WTC11 (cell line): ENCODE measurements around the gene PNMA3. TPM values are rescaled to one million over a fixed set of nuclear protein-coding genes. Genes with fewer than 3 reads are reported as not detected.

Experiments used
- ATAC-seq: fragments of 200-7000 bp; cut with Tn5 transposase; 2 replicates; pipeline ENCODE4 v1.10.0; 2021; ENCODE audit warnings: mild to moderate bottlenecking, moderate library complexity
- CTCF ChIA-PET: fragments of 300-600 bp; sonication (Branson Sonifier 250); formaldehyde crosslinking; loops from one replicate; lab custom pipeline; 2021; ENCODE audit warnings: antibody characterized with exemption; lab: Charles Lee
- POLR2A ChIA-PET: fragments of 350-600 bp; sonication (Branson Sonifier 250); formaldehyde crosslinking; loops from one replicate; lab custom pipeline; 2021; ENCODE audit warnings: antibody characterized with exemption; lab: Charles Lee
- DNase-seq: peaks from one replicate; pipeline ENCODE4 v3.0.0; 2021; ENCODE audit warnings: low spot score
- H3K27ac Mint-ChIP-seq: 2 replicates; pipeline ENCODE4 v1.8.0; 2021; ENCODE audit warnings: mixed read lengths
- H3K27me3 Mint-ChIP-seq: 2 replicates; pipeline ENCODE4 v1.8.0; 2021; ENCODE audit warnings: low read depth, mild to moderate bottlenecking, moderate library complexity, mixed read lengths
- H3K36me3 Mint-ChIP-seq: 2 replicates; pipeline ENCODE4 v1.8.0; 2021; ENCODE audit warnings: mixed read lengths
- H3K4me1 Mint-ChIP-seq: 2 replicates; pipeline ENCODE4 v1.8.0; 2022; ENCODE audit warnings: mixed read lengths
- H3K4me3 Mint-ChIP-seq: 2 replicates; pipeline ENCODE4 v1.8.0; 2021; ENCODE audit warnings: mild to moderate bottlenecking, moderate library complexity, mixed read lengths
- H3K9me3 Mint-ChIP-seq: 2 replicates; pipeline ENCODE4 v1.8.0; 2021; ENCODE audit warnings: mixed read lengths
- ATF1 ChIP-seq: sonication (generic); formaldehyde crosslinking; IDR thresholded peaks from 2 replicates; pipeline ENCODE4 v1.8.1; 2023; ENCODE audit warnings: mild to moderate bottlenecking, moderate library complexity, missing genetic modification reagents
- CREB1 ChIP-seq: sonication (generic); formaldehyde crosslinking; IDR thresholded peaks from 2 replicates; pipeline ENCODE4 v1.8.0; 2023; ENCODE audit warnings: mild to moderate bottlenecking, missing genetic modification reagents
- ESRRA ChIP-seq: sonication (generic); formaldehyde crosslinking; IDR thresholded peaks from 2 replicates; pipeline ENCODE4 v1.8.1; 2022; ENCODE audit warnings: mild to moderate bottlenecking, missing genetic modification reagents, borderline replicate concordance
- ETV6 ChIP-seq: sonication (generic); formaldehyde crosslinking; IDR thresholded peaks from 2 replicates; pipeline ENCODE4 v1.8.1; 2022; ENCODE audit warnings: mild to moderate bottlenecking, missing genetic modification reagents
- FOXJ3 ChIP-seq: sonication (generic); formaldehyde crosslinking; IDR thresholded peaks from 2 replicates; pipeline ENCODE4 v1.9.0; 2021; ENCODE audit warnings: missing genetic modification reagents, mild to moderate bottlenecking, borderline replicate concordance
- GABPB1 ChIP-seq: sonication (generic); formaldehyde crosslinking; IDR thresholded peaks from 2 replicates; pipeline ENCODE4 v1.8.1; 2023; ENCODE audit warnings: mild to moderate bottlenecking, missing genetic modification reagents
- KAT7 ChIP-seq: sonication (generic); formaldehyde crosslinking; IDR thresholded peaks from 2 replicates; pipeline ENCODE4 v1.8.1; 2023; ENCODE audit warnings: missing genetic modification reagents, mild to moderate bottlenecking, borderline replicate concordance
- MXD4 ChIP-seq: fragments of 250-450 bp; sonication (Bioruptor Pico); IDR thresholded peaks from 2 replicates; pipeline ENCODE4 v1.8.0; 2021; ENCODE audit warnings: mild to moderate bottlenecking, moderate library complexity, borderline replicate concordance
- MYBL2 ChIP-seq: sonication (generic); formaldehyde crosslinking; IDR thresholded peaks from 2 replicates; pipeline ENCODE4 v1.8.1; 2023; ENCODE audit warnings: mild to moderate bottlenecking, moderate library complexity, missing genetic modification reagents
- NR2C2 ChIP-seq: sonication (generic); formaldehyde crosslinking; IDR thresholded peaks from 2 replicates; pipeline ENCODE4 v1.8.0; 2022; ENCODE audit warnings: mild to moderate bottlenecking, missing genetic modification reagents
- NR3C1 ChIP-seq: sonication (generic); formaldehyde crosslinking; conservative IDR thresholded peaks from 2 replicates; pipeline ENCODE4 v1.8.1; 2023; ENCODE audit warnings: low read depth, mild to moderate bottlenecking, missing genetic modification reagents
- SP1 ChIP-seq: sonication (generic); formaldehyde crosslinking; conservative IDR thresholded peaks from 2 replicates; pipeline ENCODE4 v1.8.1; 2022; ENCODE audit warnings: missing genetic modification reagents
- TCF7 ChIP-seq: sonication (generic); formaldehyde crosslinking; IDR thresholded peaks from 2 replicates; pipeline ENCODE4 v1.8.0; 2022; ENCODE audit warnings: mild to moderate bottlenecking, low read depth, missing genetic modification reagents, moderate library complexity
- TP53 ChIP-seq: sonication (generic); formaldehyde crosslinking; IDR thresholded peaks from 2 replicates; pipeline ENCODE4 v1.8.1; 2023; ENCODE audit warnings: mild to moderate bottlenecking, missing genetic modification reagents
- total RNA-seq: library from RNA; stranded (reverse); gene quantifications from 3 replicates; pipeline ENCODE4 v1.2.3, GENCODE V29; 2021
- TF ChIP-seq, protein P1 (sequence below): sonication (generic); formaldehyde crosslinking; conservative IDR thresholded peaks from 2 replicates; pipeline ENCODE4 v1.8.1; 2023; ENCODE audit warnings: mild to moderate bottlenecking, low read depth, missing genetic modification reagents, moderate library complexity
- TF ChIP-seq, protein P2 (sequence below): fragments of 250-450 bp; sonication (Bioruptor Pico); IDR thresholded peaks from 2 replicates; pipeline ENCODE4 v1.9.0; 2021; ENCODE audit warnings: moderate library complexity, mild to moderate bottlenecking, inconsistent platforms, borderline replicate concordance
- TF ChIP-seq, protein P3 (sequence below): sonication (generic); formaldehyde crosslinking; IDR thresholded peaks from 2 replicates; pipeline ENCODE4 v1.8.1; 2023; ENCODE audit warnings: mild to moderate bottlenecking, missing genetic modification reagents, borderline replicate concordance
- TF ChIP-seq, protein P4 (sequence below): fragments of 250-450 bp; sonication (Bioruptor Pico); IDR thresholded peaks from 2 replicates; pipeline ENCODE4 v1.9.0; 2021; ENCODE audit warnings: mild to moderate bottlenecking, borderline replicate concordance
- TF ChIP-seq, protein P5 (sequence below): sonication (generic); formaldehyde crosslinking; IDR thresholded peaks from 2 replicates; pipeline ENCODE4 v1.8.1; 2022; ENCODE audit warnings: mild to moderate bottlenecking, moderate library complexity, missing genetic modification reagents

The PNMA3 gene
- total RNA-seq, 1 experiment from 2014 or later: 3.7 TPM

DNA sequence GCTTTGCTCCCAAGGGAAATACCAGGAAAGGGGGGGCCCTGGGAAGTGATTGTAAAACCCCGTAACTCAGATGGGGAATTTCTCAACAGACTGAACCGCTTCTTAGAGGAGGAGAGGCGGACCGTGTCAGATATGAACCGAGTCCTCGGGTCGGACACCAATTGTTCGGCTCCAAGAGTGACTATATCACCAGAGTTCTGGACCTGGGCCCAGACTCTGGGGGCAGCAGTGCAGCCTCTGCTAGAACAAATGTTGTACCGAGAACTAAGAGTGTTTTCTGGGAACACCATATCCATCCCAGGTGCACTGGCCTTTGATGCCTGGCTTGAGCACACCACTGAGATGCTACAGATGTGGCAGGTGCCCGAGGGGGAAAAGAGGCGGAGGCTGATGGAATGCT lies 1.0 kb downstream of the PNMA3 start:
- H3K27ac Mint-ChIP-seq: no peak overlapping the region
- ATAC-seq: no peak
- peaks cover 37% of the 10 kb centered on the region for H3K27me3 Mint-ChIP-seq
- no peak for DNase-seq
- CTCF ChIA-PET: no interaction called here
- 0 out of 2 replicates have a peak, but pooled peaks cover 3% of the 10 kb centered on the region for H3K4me1 Mint-ChIP-seq
- peak overlapping the region; percentile 52 for H3K4me3 Mint-ChIP-seq
- TF ChIP-seq NR3C1 (CRISPR knock-in tag) (no peak), FOXJ3 (no peak), ATF1 (CRISPR knock-in tag) (no peak), TCF7 (no peak), SP1 (CRISPR knock-in tag) (no peak), MXD4 (CRISPR knock-in tag) (no peak), TP53 (CRISPR knock-in tag) (no peak), NR2C2 (CRISPR knock-in tag) (no peak), KAT7 (CRISPR knock-in tag) (no peak), GABPB1 (no peak), MYBL2 (CRISPR knock-in tag) (no peak), ESRRA (no peak), CREB1 (CRISPR knock-in tag) (no peak), ETV6 (CRISPR knock-in tag) (no peak)
- TF ChIP-seq, protein P1, sequence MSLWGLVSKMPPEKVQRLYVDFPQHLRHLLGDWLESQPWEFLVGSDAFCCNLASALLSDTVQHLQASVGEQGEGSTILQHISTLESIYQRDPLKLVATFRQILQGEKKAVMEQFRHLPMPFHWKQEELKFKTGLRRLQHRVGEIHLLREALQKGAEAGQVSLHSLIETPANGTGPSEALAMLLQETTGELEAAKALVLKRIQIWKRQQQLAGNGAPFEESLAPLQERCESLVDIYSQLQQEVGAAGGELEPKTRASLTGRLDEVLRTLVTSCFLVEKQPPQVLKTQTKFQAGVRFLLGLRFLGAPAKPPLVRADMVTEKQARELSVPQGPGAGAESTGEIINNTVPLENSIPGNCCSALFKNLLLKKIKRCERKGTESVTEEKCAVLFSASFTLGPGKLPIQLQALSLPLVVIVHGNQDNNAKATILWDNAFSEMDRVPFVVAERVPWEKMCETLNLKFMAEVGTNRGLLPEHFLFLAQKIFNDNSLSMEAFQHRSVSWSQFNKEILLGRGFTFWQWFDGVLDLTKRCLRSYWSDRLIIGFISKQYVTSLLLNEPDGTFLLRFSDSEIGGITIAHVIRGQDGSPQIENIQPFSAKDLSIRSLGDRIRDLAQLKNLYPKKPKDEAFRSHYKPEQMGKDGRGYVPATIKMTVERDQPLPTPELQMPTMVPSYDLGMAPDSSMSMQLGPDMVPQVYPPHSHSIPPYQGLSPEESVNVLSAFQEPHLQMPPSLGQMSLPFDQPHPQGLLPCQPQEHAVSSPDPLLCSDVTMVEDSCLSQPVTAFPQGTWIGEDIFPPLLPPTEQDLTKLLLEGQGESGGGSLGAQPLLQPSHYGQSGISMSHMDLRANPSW (CRISPR knock-in tag): no peak
- TF ChIP-seq, protein P2, sequence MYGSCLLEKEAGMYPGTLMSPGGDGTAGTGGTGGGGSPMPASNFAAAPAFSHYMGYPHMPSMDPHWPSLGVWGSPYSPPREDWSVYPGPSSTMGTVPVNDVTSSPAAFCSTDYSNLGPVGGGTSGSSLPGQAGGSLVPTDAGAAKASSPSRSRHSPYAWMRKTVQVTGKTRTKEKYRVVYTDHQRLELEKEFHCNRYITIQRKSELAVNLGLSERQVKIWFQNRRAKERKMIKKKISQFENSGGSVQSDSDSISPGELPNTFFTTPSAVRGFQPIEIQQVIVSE: no peak
- TF ChIP-seq, protein P3, sequence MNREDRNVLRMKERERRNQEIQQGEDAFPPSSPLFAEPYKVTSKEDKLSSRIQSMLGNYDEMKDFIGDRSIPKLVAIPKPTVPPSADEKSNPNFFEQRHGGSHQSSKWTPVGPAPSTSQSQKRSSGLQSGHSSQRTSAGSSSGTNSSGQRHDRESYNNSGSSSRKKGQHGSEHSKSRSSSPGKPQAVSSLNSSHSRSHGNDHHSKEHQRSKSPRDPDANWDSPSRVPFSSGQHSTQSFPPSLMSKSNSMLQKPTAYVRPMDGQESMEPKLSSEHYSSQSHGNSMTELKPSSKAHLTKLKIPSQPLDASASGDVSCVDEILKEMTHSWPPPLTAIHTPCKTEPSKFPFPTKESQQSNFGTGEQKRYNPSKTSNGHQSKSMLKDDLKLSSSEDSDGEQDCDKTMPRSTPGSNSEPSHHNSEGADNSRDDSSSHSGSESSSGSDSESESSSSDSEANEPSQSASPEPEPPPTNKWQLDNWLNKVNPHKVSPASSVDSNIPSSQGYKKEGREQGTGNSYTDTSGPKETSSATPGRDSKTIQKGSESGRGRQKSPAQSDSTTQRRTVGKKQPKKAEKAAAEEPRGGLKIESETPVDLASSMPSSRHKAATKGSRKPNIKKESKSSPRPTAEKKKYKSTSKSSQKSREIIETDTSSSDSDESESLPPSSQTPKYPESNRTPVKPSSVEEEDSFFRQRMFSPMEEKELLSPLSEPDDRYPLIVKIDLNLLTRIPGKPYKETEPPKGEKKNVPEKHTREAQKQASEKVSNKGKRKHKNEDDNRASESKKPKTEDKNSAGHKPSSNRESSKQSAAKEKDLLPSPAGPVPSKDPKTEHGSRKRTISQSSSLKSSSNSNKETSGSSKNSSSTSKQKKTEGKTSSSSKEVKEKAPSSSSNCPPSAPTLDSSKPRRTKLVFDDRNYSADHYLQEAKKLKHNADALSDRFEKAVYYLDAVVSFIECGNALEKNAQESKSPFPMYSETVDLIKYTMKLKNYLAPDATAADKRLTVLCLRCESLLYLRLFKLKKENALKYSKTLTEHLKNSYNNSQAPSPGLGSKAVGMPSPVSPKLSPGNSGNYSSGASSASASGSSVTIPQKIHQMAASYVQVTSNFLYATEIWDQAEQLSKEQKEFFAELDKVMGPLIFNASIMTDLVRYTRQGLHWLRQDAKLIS: no peak
- TF ChIP-seq, protein P4, sequence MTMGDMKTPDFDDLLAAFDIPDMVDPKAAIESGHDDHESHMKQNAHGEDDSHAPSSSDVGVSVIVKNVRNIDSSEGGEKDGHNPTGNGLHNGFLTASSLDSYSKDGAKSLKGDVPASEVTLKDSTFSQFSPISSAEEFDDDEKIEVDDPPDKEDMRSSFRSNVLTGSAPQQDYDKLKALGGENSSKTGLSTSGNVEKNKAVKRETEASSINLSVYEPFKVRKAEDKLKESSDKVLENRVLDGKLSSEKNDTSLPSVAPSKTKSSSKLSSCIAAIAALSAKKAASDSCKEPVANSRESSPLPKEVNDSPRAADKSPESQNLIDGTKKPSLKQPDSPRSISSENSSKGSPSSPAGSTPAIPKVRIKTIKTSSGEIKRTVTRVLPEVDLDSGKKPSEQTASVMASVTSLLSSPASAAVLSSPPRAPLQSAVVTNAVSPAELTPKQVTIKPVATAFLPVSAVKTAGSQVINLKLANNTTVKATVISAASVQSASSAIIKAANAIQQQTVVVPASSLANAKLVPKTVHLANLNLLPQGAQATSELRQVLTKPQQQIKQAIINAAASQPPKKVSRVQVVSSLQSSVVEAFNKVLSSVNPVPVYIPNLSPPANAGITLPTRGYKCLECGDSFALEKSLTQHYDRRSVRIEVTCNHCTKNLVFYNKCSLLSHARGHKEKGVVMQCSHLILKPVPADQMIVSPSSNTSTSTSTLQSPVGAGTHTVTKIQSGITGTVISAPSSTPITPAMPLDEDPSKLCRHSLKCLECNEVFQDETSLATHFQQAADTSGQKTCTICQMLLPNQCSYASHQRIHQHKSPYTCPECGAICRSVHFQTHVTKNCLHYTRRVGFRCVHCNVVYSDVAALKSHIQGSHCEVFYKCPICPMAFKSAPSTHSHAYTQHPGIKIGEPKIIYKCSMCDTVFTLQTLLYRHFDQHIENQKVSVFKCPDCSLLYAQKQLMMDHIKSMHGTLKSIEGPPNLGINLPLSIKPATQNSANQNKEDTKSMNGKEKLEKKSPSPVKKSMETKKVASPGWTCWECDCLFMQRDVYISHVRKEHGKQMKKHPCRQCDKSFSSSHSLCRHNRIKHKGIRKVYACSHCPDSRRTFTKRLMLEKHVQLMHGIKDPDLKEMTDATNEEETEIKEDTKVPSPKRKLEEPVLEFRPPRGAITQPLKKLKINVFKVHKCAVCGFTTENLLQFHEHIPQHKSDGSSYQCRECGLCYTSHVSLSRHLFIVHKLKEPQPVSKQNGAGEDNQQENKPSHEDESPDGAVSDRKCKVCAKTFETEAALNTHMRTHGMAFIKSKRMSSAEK (CRISPR knock-in tag): no peak
- TF ChIP-seq, protein P5, sequence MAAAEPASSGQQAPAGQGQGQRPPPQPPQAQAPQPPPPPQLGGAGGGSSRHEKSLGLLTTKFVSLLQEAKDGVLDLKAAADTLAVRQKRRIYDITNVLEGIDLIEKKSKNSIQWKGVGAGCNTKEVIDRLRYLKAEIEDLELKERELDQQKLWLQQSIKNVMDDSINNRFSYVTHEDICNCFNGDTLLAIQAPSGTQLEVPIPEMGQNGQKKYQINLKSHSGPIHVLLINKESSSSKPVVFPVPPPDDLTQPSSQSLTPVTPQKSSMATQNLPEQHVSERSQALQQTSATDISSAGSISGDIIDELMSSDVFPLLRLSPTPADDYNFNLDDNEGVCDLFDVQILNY: no peak
- no peaks in the 10 kb centered on the region for H3K36me3 Mint-ChIP-seq
- POLR2A ChIA-PET: no interaction called here
- H3K9me3 Mint-ChIP-seq: no peaks in the 10 kb centered on the region
